GM21390 (cell line): ENCODE data around the gene TTC38.
"Not testable (repeated sequence)": the region's sequence is repeated elsewhere in the genome, so short reads cannot be mapped to it uniquely, and the experiment has no call there.

ENCODE experiments used
- ATAC-seq: cut with Tn5 transposase; IDR thresholded peaks from one replicate; pipeline ENCODE4 v1.9.1; 2021; ENCODE audit not compliant: unreplicated experiment

Gene TTC38

DNA sequence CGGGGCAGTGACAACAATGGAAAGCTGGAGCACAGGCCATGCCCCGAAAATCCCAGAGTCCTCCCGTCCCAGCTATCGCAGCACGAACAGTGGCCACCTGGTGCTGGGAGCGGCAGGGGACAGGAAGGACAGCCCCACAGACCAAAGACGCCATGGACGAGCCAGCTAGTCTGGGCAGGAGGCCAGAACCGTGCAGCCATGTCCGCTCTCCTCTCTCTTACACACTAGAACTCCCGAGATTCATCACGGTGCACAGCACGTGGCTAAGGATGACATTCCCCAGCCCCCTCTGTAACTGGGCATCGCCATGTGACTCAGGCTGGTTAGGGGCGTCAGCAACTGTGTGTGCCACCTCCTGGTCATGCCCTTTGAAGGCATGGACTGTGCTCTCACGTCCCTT lies 22.3 kb upstream of the TTC38 start:
- no peak for ATAC-seq

DNA sequence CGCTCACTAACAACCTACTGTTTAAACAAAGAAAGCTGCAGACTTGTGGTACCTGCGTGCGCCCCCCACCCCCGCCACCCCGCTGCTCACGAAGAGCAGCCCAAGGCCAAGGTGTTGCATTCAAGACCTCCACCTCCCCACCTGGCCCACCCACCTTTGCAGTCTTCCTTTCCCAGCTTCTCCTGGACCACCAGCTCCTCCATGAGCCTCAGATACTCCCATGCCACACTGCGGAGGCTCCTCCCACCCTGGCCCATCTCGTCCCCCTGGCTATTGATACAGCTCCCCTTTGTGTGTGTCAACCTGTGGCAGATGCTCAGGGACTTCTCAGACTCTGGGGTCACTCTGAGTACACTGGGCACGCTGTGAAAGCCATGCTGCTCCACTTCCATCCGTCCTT lies 21.6 kb upstream of the TTC38 start:
- no peak for ATAC-seq

DNA sequence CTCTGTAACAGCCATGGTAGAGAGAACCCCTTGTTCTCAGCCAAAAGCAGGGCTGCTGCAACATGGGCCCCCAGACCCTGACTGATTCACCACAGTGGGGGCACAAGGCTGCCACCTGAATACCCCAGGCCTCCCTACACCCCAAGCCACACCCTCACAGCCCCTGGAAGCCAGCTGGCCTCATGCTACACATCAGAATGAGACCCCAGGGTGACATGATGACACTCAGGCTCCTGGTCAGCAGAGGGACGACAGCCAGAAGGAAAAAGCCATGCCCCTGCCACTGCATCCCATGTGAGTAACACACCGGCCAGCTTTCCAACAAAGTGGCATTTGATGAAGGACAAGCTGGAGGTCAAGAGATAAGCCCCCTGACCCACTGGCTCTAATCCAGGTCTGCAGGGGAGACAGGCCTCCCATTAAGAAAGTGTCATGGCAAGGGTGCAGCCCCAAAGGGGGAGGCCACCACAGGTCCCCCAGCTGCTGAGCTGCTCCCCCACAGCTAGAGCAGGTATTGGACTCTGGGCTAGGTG lies 20.3 kb upstream of the TTC38 start:
- ATAC-seq, result no peak

DNA sequence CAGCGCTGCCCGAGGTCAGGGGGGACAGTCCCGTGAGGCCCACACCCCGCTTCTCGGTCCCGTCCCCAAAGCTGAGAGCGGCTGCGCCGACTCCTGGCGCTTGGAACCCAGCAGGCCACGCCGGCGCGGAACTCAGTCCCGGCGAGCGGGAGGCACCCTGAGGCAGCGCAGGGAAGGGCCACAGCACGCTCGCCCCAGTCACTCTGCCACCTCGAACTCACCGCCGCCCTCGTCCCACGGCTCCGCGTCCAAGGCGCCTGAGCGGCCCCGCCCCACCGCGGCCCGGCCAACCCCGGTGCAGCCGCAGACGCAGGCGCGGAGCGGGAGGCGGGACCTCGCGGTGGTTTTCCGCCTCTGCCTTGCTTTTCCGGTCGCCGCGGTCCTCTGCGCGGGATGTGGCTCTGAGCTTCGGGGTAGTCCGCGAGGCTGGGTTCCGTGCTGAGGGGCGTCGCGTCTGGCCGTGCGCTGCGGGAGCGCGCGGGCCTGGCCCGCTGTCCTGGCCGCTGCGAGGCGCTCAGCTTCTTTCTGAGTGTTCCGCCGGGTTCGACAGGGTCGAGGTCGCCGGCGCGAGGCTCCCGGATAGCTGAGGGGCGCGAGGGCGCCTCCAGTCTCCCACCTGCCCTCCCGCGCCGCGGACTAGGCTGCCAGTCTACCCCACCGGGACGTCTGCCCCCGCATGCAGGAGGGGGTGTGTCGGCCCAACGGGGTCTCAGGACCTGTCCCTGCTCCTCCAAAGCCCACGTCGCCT lies 17.6 kb upstream of the TTC38 start, which contains the start of gene CDPF1:
CDPF1 (minus strand) TSS at position 259 of the 748 bp plus-strand sequence. CDS start 2,009 bp downstream, outside the sequence.
- ATAC-seq, result peak; percentile 80

DNA sequence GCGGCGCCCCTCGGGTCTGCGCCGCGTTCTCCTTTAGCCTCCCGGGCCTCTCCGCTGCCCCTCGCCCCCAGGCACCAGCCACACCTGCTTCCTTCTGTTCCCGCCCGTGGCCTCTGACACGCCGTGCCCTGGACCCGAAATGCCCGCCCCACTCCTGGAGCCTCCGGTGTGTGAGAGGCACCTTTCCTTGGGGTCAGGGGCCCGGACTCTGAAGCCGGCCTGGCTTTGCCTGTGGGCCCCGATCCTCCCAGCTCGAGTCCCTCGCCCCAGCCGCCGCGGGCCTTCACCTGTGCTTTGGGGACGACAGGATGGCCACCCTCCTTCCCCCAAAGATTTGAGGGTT lies 17.1 kb upstream of the TTC38 start:
- no peak for ATAC-seq

DNA sequence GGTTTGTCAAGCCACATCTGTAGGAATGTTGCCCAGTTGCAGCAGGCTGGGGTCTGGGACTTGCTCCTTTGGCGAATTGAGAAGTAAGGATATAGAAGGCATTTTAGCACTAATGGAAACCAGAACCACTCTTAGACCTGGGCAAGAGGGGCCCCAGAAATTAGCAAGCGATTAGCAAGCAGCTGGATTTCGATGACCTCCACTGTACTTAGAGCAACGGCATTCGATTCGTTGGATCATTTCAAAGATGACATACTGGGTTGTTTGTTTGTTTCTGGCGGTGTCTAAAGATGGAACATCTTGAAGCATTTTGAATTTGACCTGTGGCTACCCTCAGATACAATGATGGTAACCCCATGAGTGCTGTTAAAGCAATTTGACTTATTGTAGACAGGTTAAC lies 16.5 kb upstream of the TTC38 start:
- no peak for ATAC-seq

DNA sequence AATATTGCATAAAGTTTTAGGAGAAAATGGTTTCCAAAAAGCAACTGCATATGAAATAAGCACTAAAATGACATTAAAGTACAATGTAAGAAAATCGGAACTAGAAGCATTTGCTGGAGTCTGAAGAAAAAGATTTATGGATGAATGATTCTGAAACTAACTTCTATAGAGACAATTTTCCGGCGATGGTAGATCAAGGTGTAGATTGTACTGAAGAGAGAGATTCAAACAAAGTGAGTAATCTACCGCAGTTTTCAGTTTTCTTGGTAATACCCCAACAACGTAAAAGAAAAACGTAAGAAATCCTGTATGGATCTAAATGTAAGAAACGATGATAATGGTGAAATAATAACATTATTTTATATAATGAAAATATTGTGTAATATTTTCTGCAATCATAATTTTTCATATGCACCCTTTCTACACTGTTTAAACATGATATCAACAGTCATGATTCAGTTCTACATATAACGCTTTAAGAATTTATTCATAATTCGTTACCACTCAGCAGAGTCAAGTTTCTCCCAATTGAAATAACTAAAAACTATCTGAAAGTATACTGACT lies 15.9 kb upstream of the TTC38 start:
- no peak for ATAC-seq

DNA sequence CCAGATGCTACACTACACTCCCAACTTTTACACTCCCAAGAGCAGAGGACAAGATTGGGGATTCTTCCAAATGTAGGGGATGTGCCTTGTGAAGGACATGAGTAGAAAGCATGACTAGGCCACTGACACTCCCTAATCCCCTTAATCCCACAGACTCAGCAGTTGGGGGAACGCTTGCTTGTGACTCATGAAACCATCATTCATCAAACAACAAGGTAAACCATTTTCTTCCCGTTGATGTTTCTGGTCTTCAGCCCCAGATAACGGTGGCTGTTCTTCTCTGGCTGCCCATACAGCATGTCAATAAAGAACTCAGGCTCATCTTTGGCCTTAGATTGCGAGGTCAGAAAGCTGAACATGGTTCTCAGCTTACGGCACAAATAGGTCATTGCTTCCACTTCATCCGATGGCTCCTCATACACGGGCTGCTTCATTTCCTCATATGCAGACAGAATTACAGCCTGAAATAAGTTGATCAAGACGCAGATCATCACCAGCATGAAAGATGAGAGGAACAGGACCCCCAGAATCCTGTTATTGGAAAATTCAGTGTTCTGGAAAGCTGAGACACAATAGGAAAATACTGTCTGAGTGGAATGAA lies 11.3 kb upstream of the TTC38 start:
- ATAC-seq, result no peak

DNA sequence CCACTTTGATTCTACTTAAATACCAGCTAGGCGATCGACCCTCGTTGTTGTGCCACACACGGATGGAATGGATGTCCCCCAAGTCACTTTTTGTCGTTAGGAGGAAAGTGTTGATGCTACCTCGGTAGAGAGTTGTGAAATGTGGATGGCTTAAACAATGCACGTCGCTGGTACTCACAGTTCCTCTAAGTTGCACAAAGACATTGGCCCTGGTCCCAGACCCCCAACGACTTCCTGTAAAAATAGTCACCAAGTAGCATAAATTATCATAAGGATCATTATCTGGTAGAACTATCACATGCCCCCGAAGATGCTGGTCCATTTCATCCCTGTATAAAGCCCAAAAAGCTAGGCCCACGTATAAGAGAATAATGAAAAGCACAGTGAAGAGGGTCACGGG lies 8.4 kb upstream of the TTC38 start:
- no peak for ATAC-seq

DNA sequence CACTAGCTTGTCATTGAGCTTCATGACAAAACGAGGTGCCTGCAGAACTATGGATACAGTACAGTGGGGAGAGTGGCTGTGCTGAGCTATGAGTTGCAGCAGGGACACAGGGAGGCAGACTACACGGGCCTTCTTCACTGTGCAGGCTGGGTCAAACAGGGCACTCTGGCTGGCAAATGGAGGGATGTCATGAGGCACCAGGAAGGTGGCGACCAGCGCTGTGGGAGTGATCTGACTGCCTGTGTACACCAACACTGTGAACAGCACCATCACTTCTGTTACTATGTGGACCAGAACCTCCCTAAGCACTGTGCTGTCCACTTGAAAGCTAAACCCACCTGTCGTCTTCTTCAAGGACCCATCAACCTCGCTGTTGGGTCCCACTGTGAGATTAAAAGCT lies 7.8 kb upstream of the TTC38 start:
- ATAC-seq, result no peak

DNA sequence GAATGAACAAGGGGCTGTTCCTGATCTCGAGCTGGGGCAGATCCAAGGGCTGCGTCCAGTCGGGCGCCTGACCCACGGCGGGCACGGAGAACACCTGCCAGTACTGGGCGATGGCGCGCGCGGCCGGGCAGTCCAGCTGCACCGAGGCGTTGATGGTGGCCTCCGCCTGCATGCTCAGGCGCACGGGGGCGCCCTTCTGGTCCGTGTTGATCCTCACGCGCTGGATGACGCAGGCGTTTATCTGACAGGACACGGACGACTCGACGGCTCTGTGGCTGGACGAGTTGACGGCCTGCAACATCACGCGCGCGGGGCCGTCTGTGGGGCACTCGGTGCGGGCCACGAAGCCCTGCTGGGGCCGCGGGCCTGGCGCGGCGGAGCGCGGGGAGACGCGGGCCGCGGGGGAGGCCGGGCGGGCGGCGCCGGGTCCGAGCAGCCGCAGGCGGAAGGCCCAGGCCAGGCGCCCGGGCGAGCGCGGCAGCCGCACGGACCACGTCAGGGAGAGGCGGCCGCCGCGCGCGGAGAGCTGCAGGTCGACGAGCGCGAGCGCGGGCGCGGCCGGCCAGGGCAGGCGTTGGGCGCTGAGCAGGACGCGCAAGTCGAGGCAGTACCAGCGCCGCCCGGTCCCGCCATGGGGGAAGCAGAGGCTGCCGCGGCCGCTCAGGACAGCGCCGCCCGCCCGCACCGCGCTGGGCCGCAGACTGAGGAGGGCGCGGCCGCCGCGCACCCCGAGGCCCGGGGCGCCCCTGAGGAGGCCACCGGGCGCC lies 5.2 kb upstream of the TTC38 start:
- no peak for ATAC-seq

DNA sequence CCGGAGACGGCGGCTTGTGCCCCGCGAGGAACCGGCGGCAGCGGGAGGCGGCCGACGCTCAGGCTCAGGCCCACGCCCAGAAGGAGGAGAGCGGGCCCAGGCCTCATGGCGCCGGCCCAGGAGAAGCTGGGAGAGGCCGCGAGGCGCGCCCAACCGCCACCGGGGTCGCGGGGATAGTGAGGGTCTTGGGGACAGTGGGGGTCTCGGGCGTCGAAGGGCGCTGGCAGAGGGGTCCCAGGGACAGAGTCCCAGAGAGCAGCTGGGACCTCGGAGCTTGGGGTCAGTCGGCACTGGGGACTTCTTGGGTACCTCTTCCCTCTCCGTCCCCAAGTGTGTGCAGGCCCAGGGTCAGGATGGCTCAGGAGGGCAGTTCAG lies 4.6 kb upstream of the TTC38 start, which contains the start of gene PKDREJ:
PKDREJ (minus strand) TSS at position 128 of the 375 bp plus-strand sequence; CDS start at position 107, 21 bp downstream.
- no peak for ATAC-seq

DNA sequence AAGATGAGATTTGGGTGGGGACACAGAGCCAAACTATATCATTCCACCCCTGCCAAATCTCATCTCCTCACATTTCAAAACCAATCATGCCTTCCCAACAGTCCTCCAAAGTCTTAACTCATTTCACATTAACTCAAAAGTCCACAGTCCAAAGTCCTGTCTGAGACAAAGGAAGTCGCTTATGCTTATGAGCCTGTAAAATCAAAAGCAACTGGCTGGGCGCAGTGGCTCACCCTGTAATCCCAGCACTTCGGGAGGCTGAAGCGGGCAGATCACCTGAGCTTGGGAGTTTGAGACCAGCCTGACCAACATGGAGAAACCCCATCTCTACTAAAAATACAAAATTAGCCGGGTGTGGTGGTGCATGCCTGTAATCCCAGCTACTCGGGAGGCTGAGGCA lies 3.3 kb upstream of the TTC38 start:
- ATAC-seq, result not testable (repeated sequence)

DNA sequence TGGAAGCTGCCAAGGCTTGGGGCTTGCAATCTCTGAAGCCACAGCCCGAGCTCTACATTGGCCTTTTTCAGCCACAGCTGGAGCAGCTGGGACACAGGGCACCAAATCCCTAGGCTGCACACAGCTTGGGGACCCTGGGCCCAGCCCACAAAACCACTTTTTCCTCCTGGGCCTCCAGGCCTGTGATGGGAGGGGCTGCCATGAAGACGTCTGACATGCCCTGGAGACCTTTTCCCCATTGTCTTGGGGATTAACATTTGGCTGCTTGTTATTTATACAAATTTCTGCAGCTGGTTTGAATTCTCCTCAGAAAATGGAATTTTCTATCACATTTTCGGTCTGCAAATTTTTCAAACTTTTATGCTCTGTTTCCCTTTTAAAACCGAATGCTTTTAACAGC lies 2.2 kb upstream of the TTC38 start:
- ATAC-seq, result not testable (repeated sequence)

DNA sequence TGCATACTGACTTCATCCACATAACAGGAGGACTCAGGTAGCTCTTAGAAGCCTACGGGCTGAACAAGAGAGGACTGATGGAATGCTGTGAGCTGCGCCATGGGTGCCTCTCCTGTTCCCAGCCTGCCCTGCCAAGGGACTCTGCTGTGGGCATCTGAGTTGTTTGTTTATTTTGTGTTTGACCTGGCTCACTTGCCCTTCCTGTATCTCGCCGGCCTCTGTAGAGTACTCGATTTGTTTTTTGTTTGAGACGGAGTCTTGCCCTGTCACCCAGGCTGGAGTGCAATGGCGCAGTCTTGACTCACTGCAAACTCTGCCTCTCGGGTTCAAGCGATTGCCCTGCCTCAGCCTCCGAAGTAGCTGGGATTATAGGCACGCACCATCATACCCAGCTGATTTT lies 1.8 kb downstream of the TTC38 start:
- no peak for ATAC-seq

DNA sequence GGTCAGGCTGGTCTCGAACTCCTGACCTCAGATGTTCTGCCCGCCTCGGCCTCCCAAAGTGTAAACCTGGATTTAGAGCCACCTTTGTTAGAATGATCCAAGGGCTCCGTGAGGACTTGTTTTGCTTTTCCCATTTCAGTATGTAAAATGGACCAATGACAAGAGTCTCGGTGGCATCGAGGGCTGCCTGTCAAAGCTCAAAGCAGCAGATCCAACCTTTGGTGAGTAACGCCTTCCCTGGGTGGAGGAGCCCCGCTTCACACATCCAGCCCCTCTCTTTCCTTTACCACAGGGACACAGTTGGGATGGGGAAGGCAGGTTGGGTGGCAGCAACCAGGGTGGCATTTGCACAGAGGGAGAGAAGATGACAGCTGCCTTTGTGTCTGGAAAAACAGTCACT lies 4.4 kb downstream of the TTC38 start:
- ATAC-seq, result no peak

DNA sequence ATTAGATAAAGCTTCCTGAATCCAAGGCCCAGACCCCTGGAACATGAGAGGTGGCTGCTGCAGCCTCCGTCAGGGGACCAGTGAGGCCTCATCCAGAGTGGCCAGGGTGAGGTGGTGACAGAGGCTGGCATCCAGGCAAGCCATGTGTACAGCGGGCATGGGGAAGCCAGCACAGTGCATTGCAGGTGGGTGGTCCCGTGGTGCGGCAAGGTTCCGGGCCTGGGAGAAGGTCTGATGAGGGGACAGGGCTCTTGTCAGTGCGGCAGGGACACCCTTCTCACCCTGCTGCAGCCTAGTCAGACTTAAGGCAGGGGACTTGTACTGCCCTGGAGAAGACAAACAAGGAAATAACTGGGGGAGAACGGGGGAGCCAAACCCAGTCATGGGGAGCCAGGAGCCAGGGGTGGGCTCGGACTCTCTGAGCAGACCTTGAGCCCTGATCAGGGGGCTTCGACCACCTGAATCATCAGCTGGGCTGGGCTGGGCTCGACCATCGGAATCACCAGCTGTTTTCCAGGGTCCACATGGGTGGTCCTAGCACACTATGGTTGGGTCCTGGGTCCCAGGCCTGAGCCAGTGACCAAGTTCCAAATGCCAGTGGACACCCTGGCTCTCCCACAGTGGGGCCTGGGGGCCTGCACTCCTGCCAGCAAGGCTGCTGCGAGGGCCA lies 5.1 kb downstream of the TTC38 start:
- no peak for ATAC-seq

DNA sequence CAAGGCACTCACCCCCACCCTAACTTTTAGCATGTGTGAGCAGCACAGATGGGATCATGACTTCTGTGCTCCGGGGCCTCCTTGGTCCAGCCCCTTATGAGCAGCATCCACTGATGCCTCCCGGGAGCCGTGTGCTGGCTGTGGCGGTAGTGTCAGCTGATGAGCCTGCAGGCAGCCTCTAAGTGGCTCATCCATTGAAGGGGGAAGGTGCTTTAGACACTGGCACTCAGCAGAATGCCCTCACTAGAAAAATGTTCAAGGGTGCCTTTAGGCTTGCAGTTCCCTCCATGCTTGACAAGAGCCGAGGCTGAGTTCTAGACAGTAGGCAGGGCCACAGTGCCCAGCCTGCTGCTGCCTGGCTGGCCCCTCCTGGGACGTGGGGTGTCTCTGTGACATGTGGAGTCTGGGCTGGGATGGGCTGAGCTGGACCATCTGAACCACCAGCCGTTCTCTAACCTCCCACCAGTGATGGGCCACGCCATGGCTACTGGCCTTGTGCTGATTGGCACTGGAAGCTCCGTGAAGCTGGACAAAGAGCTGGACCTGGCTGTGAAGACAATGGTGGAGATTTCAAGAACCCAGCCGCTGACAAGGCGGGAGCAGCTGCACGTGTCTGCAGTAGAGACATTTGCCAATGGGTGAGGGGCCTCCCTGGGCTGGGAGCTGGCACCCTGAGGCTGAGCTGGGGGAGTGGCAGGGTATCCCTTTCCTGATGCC lies 5.8 kb downstream of the TTC38 start:
- no peak for ATAC-seq

DNA sequence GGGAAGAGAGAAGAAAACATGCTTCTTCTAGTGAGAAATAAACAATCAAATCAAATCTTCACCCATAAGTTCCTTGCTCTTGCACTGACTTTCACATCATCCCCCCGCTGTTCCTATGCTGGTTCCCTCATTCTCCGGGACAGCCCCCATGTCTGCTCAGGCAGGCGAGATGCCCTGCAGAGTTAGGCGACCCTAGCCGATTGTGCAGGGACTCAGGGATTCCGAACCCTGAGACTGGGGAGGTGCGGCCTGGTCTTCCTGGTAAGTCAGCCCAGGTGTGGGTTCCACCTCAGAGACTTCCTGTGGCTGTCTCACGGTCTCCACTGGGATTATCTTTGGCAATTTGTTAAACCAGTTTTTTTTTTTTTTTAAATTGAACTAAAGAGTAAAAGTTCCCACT lies 6.6 kb downstream of the TTC38 start:
- no peak for ATAC-seq

DNA sequence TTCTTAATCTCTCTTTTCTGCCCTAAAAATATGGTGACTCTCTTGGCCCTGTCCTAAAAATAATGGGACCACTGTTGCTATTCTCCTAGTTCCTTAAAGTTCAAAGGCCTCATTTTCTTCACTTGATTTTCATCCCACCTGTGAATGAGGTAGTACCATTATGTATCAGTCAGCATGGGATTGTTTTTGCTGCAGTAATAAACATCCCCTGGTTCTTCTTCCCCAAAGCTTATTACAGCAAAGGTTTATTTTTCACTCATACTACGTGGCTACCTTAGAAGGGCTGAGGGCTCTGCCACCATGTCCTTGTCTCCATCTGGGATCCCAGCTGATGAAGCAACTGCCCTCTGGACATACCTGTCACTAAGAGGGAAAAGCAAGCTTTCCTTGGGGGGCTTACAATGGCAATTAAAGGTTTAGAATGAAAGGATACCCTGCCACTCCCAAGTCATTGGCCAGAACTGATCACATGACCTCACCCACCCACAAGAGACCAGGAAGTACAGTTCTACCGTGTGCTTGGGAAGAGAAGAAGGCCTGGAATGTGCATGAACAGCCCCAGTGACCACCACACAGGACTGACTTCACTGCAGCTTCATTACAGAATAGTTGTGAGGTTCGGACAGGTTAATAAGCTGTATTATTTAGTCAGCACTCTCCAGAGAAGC lies 7.8 kb downstream of the TTC38 start:
- no peak for ATAC-seq
